Left lung (tissue), 10 donors: ENCODE measurements around the gene IGSF9B. TPM values are rescaled to one million over a fixed set of nuclear protein-coding genes. Genes with fewer than 3 reads are reported as not detected.

Experiments
- ATAC-seq: fragments of 200-7000 bp; cut with Tn5 transposase; one replicate; pipeline ENCODE4 v1.9.1; 2020; ENCODE audit warnings: moderate library complexity
- DNase-seq, 4 donors: peaks; one replicate each; pipeline ENCODE4 v3.0.0-alpha.2; 2013 to 2020
- H3K27ac ChIP-seq, 2 donors: fragments of 200-600 bp; sonication (generic) in 1 of 2; one replicate each; pipeline versions ENCODE4 v1.5.0 to v1.8.0; 2020 to 2021
- H3K27me3 ChIP-seq, 2 donors: fragments of 200-600 bp; sonication (generic) in 1 of 2; one replicate each; pipeline versions ENCODE4 v1.5.0 to v1.8.0; 2020 to 2021
- H3K36me3 ChIP-seq, 2 donors: fragments of 200-600 bp; sonication (generic) in 1 of 2; one replicate each; pipeline versions ENCODE4 v1.5.0 to v1.8.0; 2020 to 2021
- H3K4me1 ChIP-seq, 2 donors: fragments of 200-600 bp; one replicate each; pipeline ENCODE4 v1.8.0; 2021
- H3K4me3 ChIP-seq, 2 donors: fragments of 200-600 bp; sonication (generic) in 1 of 2; one replicate each; pipeline versions ENCODE4 v1.5.0 to v1.8.0; 2020 to 2021; ENCODE audit warnings: mild to moderate bottlenecking in 1 of 2
- H3K9me3 ChIP-seq, 2 donors: fragments of 200-600 bp; sonication (generic) in 1 of 2; one replicate each; pipeline versions ENCODE4 v1.5.0 to v1.8.0; 2020 to 2021
- intact Hi-C, 2 donors: fragments of 100-400 bp; cut with DNase I; formaldehyde crosslinking; loops; one replicate each; pipeline versions ENCODE4 v1.11.2 to v1.14.2; 2022
- polyA plus RNA-seq, 6 donors: library from polyadenylated mRNA; unstranded; fragments of 120-200 nt; gene quantifications; one replicate each; pipeline ENCODE4 v1.2.1, GENCODE V29; 2013; ENCODE audit not compliant: insufficient read length in 6 of 6
- total RNA-seq, 2 donors: library from RNA; stranded (reverse); fragmentation: NEBNext Ultra II Directional; extraction: Animal tissue kit (Norgen Biotek cat#: 25700); gene quantifications; one replicate each; pipeline ENCODE4 v1.2.1, GENCODE V29; 2021
- TF ChIP-seq, protein P1 (sequence below), 2 donors: fragments of 200-600 bp; sonication (generic) in 1 of 2; IDR thresholded peaks; one replicate each; pipeline versions ENCODE4 v1.5.0 to v1.8.0; 2021; ENCODE audit warnings: antibody characterized with exemption in 2 of 2
- donor health status: DM: no; HTN: yes; CAD: no.
- donor health status: DM: no; HTN: no; CAD: no.

Gene IGSF9B
- total and polyA plus RNA-seq, 8 donors, result 1.8 to 9.9 (median 2.8) TPM

DNA sequence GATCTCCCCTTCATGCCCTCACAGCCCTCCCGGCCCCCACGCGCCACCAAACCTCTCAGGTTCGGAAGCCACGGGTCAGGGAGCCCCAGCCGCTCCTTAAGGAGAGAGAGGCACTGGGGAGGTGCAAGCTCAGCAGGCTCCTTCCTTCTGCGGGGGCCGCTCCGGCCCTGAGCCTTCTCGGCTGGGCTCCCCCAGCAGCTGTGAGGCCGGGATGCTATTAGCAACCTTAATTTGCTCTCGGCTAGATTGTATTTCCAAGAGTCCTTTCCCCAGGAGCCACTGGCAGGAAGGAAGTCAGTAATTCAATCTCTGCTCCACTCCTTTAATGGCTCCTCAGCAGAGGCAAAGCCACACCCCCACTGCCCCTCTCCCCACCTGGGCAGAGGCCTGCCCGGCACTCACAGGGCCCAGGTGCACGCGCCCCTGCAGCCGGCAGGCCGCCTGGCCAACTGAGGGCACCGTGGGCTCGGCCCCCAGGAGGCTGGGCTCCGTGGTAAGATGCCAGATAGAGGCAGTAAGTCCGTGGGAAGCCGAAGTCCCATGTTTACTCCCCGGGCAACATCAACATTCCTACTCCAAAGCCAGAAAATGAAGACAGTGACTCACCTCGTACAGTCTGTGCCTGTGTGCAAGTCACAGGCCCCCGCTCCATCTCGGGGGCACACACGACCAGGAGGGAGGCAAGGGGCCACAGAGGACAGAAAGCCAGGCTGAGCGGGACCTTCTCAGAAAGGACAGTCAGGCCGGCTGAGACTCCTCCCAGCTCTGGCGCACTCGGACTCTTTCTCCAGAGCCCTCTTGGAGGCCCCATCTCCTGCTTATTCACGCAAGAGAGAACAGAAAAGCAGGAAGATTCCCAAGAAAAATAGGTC lies 5.2 kb downstream of the IGSF9B start:
- Histone ChIP-seq H3K4me3 (no peak overlapping the region), H3K4me1 (peaks cover 11 to 20% of the 10 kb centered on the region in 2 donors), H3K36me3 (no peaks in the 10 kb centered on the region), H3K9me3 (no peaks in the 10 kb centered on the region), H3K27me3 (peaks cover 21 to 99% of the 10 kb centered on the region in 2 donors), H3K27ac (no peak overlapping the region)
- TF ChIP-seq, protein P1, sequence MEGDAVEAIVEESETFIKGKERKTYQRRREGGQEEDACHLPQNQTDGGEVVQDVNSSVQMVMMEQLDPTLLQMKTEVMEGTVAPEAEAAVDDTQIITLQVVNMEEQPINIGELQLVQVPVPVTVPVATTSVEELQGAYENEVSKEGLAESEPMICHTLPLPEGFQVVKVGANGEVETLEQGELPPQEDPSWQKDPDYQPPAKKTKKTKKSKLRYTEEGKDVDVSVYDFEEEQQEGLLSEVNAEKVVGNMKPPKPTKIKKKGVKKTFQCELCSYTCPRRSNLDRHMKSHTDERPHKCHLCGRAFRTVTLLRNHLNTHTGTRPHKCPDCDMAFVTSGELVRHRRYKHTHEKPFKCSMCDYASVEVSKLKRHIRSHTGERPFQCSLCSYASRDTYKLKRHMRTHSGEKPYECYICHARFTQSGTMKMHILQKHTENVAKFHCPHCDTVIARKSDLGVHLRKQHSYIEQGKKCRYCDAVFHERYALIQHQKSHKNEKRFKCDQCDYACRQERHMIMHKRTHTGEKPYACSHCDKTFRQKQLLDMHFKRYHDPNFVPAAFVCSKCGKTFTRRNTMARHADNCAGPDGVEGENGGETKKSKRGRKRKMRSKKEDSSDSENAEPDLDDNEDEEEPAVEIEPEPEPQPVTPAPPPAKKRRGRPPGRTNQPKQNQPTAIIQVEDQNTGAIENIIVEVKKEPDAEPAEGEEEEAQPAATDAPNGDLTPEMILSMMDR (IDR thresholded peaks at IDR 0.05), result no peak
- ATAC-seq, result no peak
- DNase-seq, result peak in 1 of 4 donors; percentile 50
- intact Hi-C loops, result no loop called here

GRCh38 chr11:133950874-133951326 lies 5.9 kb downstream of the IGSF9B start:
- no peak overlapping the region for H3K27ac ChIP-seq
- H3K9me3 ChIP-seq, result no peaks in the 10 kb centered on the region
- DNase-seq (peak in 1 of 4 donors; percentile 66), ATAC-seq (no peak)
- peaks cover 16 to 95% of the 10 kb centered on the region in 2 donors for H3K27me3 ChIP-seq
- intact Hi-C loops, result no loop called here
- H3K4me1 ChIP-seq, result peaks cover 16 to 20% of the 10 kb centered on the region in 2 donors
- TF ChIP-seq, protein P1 (IDR thresholded peaks at IDR 0.05), result no peak
- H3K36me3 ChIP-seq, result no peaks in the 10 kb centered on the region
- no peak overlapping the region for H3K4me3 ChIP-seq

- no peak overlapping the region for H3K27ac ChIP-seq
- H3K4me3 ChIP-seq, result no peak overlapping the region
- intact Hi-C loops, result no loop called here
- no peaks in the 10 kb centered on the region for H3K9me3 ChIP-seq
- H3K36me3 ChIP-seq, result no peaks in the 10 kb centered on the region
- TF ChIP-seq, protein P1 (IDR thresholded peaks at IDR 0.05), result no peak
- H3K4me1 ChIP-seq, result peaks cover 15 to 19% of the 10 kb centered on the region in 2 donors
- DNase-seq (peak in 1 of 4 donors; percentile 71), ATAC-seq (no peak)
- peaks cover 12 to 90% of the 10 kb centered on the region in 2 donors for H3K27me3 ChIP-seq
These were observed 6.3 kb downstream of the IGSF9B start for GRCh38 chr11:133950421-133950820.

- no peak for ATAC-seq
- Histone ChIP-seq H3K9me3 (no peaks in the 10 kb centered on the region), H3K27me3 (peaks cover 0 to 78% of the 10 kb centered on the region in 2 donors), H3K27ac (no peak overlapping the region), H3K4me3 (no peak overlapping the region), H3K4me1 (peaks cover 13 to 16% of the 10 kb centered on the region in 2 donors), H3K36me3 (no peaks in the 10 kb centered on the region)
- TF ChIP-seq, protein P1 (IDR thresholded peaks at IDR 0.05), result no peak
- no peak for DNase-seq
- intact Hi-C loops, result no loop called here
These were observed 7.6 kb downstream of the IGSF9B start for GRCh38 chr11:133949129-133949528.

GRCh38 chr11:133948711-133949110 lies 8.1 kb downstream of the IGSF9B start:
- TF ChIP-seq, protein P1 (IDR thresholded peaks at IDR 0.05), result no peak
- intact Hi-C loops, result no loop called here
- Histone ChIP-seq H3K36me3 (no peaks in the 10 kb centered on the region), H3K4me3 (no peak overlapping the region), H3K4me1 (peaks cover 13 to 16% of the 10 kb centered on the region in 2 donors), H3K9me3 (no peaks in the 10 kb centered on the region), H3K27me3 (peaks cover 0 to 73% of the 10 kb centered on the region in 2 donors), H3K27ac (no peak overlapping the region)
- ATAC-seq (no peak), DNase-seq (peak in 1 of 4 donors; percentile 37)
